Stimulated activated CD8-positive, alpha-beta memory T cell treated with anti-CD3 and anti-CD28 coated beads, Interleukin-12 subunit alpha, Interleukin-12 subunit beta, amount 100 ng/mL, for 4 hours (primary cell): ENCODE data around the gene SMNDC1.
"Not testable (repeated sequence)": the region's sequence is repeated elsewhere in the genome, so short reads cannot be mapped to it uniquely, and the experiment has no call there.

ENCODE experiments used
- DNase-seq: peaks from one replicate; pipeline ENCODE4 v3.0.0-alpha.2; 2020; ENCODE audit warnings: low read depth

SMNDC1 gene

GRCh38 chr10:110284262-110284661 lies 20.5 kb downstream of the SMNDC1 start:
- DNase-seq = no peak

GRCh38 chr10:110279407-110279986 lies 25.2 kb downstream of the SMNDC1 start:
- DNase-seq = no peak

- DNase-seq = no peak
These were observed 25.9 kb downstream of the SMNDC1 start for GRCh38 chr10:110278562-110279406.

- no peak for DNase-seq
These were observed 27.1 kb downstream of the SMNDC1 start for GRCh38 chr10:110277591-110277990.

- DNase-seq = no peak
These were observed 28.1 kb downstream of the SMNDC1 start for GRCh38 chr10:110276603-110277002.

- DNase-seq = no peak
These were observed 29.5 kb downstream of the SMNDC1 start for GRCh38 chr10:110275128-110275729.

GRCh38 chr10:110274647-110275046 lies 30.1 kb downstream of the SMNDC1 start:
- DNase-seq = no peak

- DNase-seq = no peak
These were observed 30.6 kb downstream of the SMNDC1 start for GRCh38 chr10:110274072-110274627.

GRCh38 chr10:110273474-110273873 lies 31.2 kb downstream of the SMNDC1 start:
- peak; percentile 4 for DNase-seq

GRCh38 chr10:110272995-110273394 lies 31.7 kb downstream of the SMNDC1 start:
- DNase-seq = not testable (repeated sequence)

GRCh38 chr10:110269374-110270318 lies 35.1 kb downstream of the SMNDC1 start:
- DNase-seq = no peak

- DNase-seq = no peak
These were observed 35.7 kb downstream of the SMNDC1 start for GRCh38 chr10:110268971-110269370.

- no peak for DNase-seq
These were observed 36.3 kb downstream of the SMNDC1 start for GRCh38 chr10:110268442-110268841.

GRCh38 chr10:110267276-110267675 lies 37.4 kb downstream of the SMNDC1 start:
- DNase-seq = no peak

GRCh38 chr10:110265573-110266193 lies 39.0 kb downstream of the SMNDC1 start:
- no peak for DNase-seq

GRCh38 chr10:110263164-110263563 lies 41.6 kb downstream of the SMNDC1 start:
- DNase-seq = no peak

GRCh38 chr10:110260746-110261477 lies 43.8 kb downstream of the SMNDC1 start:
- DNase-seq = no peak

- DNase-seq = no peak
These were observed 45.4 kb downstream of the SMNDC1 start for GRCh38 chr10:110259317-110259716.

- DNase-seq = no peak
These were observed 46.2 kb downstream of the SMNDC1 start for GRCh38 chr10:110258542-110258941.

- DNase-seq = no peak
These were observed 50.3 kb downstream of the SMNDC1 start for GRCh38 chr10:110254467-110254866.

GRCh38 chr10:110252151-110252550 lies 52.6 kb downstream of the SMNDC1 start:
- DNase-seq = no peak
